GM21619 (cell line): ENCODE measurements around the gene MFSD12.
A peak's percentile ranks its signal among the peaks of the same experiment; 100 is the strongest.

Experiments used
- ATAC-seq: cut with Tn5 transposase; IDR thresholded peaks from one replicate; pipeline ENCODE4 v1.9.1; 2021; ENCODE audit not compliant: unreplicated experiment

MFSD12 gene

DNA sequence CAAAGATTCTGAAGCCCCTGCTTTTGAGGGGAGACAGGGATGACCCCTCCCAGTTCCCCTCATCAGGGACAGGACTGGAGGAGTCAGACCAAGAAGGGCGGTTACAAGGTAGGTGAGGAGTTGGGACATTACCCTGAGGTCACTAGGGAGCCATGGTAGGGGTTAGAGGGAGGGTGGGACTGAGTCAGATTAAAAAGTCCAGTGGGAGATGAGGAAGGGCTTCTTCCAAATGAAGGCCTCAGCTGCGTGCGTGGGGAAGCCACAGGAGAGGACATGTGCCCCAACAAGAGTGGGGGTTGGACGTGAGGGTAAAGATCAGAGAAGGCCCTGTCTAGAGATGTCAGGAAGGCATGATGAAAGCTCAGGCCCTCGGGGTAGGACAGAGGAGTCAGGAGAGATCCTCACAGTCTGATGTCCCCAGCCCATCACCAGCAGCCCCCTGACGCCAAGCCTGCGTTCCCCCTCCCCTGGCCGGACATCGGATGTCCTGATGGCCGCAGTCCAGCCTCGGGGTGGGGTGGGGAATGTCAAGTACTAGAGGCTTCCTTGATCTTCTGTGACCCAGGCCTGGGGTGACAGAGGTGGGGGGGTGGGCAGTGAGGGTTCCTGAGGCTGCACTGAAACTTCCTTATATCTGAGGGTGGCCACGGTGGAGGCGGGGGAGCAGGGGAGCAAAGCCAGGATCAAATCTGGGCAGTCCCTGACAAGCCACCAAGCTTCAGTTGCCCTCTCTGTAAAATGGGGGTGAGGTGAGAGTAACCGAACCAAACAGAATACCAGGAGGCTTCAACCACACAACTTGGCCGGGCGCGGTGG, 6.5 kb upstream of the MFSD12 start:
- ATAC-seq, result no peak

DNA sequence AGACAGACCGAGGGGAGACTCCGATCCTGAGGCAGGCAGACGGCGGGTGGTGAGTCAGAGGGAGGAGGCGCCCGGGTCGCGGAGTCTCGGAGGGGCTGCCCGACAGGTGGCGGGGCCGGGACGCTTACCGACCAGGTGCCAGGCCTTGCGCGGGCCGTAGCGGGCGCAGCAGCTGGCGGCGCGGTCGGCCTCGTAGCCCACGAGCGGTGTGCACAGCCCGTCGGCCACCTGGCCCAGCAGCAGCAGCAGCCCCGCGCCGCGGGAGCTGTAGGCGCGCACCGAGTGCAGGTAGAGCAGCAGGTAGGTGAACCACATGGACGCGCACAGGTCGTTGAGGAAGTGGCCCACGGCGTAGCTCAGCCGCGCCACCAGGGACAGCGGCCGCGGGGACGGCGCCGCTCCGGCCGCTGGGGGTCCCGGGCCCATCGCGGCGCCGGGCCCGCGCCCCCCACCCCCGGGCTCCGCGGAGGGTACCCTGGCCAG, 367 bp downstream of the MFSD12 start:
- peak; percentile 12 for ATAC-seq

- ATAC-seq, result no peak
Observed at GRCh38 chr19:3556423-3556977, 886 bp downstream of the MFSD12 start.

DNA sequence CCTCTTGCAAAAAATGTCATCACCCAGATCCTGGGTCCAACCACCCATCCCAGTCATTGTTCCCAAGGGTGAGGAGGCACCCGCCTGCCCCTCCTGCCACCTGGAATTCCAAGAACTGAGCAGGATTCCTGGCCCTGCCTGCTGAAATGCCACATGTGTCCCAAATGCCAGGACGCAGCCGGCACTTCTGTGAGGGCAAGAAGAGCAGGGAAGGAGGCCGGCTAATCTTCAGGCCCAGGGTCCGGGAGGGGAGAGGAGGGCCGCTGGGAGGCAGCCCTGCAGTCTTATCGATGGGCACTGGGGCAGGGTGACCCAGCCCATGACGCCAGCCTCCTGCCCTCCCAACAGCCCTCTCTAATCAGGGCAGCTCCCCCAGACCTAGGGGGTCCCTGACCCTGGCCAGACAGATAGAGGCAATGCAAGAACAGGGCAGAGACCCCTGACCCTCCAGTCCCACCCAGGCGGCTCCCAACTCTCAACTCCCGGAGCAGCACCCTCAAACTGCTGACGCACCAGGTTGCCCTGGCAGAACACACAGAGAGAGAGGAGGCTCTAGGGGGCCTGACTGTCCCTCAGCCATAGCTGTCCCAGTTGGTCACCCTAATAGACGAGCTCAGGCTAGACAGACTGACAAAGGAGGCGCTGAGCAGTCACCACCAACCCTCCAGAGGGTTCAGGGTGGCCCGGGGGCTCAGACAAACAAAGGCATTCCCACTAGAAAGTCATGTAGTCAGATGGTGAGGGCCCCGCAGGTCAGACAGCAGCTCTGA, 1.5 kb downstream of the MFSD12 start:
- ATAC-seq, result no peak

- no peak for ATAC-seq
Observed at GRCh38 chr19:3554254-3555083, 2.9 kb downstream of the MFSD12 start.

DNA sequence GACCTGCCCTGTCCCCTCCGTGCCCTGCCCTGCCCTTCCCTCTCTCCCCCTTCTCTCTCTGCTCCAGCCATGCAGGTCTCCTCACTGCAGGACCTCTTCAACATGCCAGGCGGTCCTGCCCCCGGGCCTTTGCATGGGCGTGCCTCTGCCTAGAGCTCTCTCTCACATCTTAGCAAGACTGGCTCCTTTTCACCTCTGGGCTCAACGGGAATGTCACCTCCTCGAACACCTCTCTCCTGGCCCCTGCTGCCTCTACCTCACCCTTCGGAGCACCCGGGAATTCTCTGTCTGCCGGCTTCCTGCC, 5.6 kb downstream of the MFSD12 start:
- ATAC-seq, result no peak

DNA sequence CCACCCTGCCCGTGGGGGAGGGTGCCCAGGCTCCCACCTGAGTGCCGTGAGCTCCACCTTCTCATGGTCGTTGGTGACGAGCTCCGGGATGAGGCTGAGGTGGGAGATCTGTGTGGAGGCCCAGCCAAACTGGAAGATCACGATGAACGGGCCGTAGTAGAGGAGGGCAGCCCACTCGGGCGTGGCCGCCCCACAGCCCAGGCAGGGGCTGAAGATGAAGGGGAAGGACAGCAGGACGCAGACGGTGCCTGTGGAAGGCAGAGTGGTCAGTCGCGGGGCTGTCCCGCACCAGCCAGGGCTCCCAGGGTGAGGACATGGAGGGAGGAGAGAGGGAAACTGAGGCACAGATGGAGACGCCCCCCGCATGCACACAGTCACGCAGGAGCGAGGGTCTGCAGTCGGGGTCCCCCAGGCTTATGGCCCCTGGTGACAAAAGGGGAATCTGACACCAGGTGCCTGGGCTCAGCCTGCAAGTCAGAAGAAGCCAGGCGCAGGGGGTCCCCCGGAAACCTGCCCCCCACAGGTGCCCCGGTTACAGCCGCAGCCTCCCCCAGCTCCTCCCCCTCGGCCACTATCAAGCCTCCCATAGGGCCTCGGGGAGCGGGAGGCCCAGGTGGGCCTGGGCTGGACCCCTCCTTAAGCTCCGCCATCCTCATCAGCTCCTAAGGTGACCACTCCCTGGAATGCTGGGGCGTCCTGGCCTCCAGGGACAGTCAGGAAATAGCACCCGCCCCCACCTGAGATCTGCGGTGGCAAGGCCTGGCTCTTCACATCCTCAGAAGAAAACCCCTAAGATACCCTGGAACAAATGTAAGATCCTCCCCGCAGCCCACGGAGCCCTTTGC, 6.2 kb downstream of the MFSD12 start:
- no peak for ATAC-seq

DNA sequence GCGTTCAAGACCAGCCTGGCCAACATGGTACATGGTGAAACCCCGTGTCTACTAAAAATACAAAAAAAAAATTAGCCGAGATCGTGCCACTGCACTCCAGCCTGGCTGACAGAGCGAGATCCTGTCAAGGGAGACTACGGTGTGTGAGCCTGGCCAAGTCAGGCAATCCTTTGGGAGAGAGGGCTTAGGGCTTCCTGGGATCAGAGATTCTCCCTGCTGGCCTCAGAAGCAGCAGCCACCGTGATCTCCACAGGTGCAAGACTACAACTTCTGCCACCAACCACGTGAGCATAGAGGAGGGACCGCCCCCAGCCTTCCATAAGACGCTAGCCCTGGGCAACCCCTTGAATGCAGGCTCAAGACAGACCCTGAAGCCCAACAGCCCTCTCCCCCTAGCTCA, 7.6 kb downstream of the MFSD12 start:
- ATAC-seq, result no peak

DNA sequence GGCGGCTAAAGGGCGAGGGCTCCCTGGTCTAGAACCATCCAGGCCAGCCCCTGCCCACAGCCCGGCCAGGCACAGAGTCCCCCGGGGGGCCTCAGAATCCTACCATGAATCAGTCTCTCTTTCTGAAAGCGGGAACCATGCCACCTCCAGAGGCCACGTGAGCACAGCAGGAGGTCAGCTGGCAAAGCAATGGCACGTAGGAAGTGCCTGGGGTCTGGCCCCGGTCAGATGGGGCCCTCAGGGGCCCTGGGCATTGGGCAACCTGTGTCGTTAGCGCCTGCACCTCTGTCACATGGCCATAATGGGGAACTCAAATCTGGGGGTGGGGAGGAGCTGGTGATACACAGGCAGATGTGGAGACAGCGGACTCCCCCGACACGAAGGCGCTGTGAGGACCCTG, 8.8 kb downstream of the MFSD12 start:
- ATAC-seq, result no peak

DNA sequence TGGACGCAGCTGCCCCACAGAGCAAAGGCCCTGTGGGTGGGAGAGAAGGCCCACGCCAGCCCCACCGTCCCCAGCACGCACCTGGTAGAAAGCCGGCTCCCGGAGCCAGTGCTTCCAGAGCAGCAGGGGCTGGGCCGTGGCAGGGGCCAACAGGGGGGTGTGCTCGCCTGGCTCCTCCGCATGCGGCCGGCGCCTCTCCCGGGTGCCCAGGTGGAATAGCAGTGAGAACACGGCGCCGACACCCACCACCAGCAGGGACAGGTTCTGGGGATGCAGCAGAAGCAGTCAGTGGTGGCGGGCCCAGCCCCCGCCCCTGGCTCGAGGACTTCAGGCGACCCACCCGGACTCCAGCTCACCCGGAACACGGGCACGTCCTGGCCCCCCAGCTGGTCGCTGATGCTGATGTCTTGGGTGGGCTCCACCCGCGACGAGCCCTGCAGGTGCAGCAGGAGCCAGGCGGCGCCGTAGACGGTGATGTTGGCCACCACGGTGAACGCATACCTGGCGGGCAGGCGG, 9.6 kb downstream of the MFSD12 start:
- ATAC-seq, result no peak

GRCh38 chr19:3547301-3547731, 10.1 kb downstream of the MFSD12 start:
- ATAC-seq, result no peak

DNA sequence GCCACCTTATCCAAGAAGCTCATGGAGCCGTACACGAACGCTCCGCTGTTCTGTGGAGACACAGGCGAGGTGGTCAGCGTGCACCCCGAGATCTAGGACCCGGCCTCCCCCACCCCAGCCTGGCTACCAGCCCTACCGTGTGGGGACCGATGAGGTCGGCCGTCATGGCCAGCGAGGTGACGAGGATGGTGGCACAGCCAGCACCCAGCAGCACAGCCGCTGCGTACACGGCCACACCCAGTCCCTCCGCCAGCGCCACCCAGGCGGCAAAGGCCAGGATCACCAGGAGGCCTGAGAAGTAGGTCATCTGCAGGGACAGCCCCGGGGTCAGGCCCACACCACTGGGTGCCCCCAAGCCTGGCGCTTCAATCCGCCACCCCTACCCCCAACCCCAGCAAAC, 11.3 kb downstream of the MFSD12 start:
- ATAC-seq, result no peak

GRCh38 chr19:3545669-3546034, 11.7 kb downstream of the MFSD12 start:
- ATAC-seq, result no peak

DNA sequence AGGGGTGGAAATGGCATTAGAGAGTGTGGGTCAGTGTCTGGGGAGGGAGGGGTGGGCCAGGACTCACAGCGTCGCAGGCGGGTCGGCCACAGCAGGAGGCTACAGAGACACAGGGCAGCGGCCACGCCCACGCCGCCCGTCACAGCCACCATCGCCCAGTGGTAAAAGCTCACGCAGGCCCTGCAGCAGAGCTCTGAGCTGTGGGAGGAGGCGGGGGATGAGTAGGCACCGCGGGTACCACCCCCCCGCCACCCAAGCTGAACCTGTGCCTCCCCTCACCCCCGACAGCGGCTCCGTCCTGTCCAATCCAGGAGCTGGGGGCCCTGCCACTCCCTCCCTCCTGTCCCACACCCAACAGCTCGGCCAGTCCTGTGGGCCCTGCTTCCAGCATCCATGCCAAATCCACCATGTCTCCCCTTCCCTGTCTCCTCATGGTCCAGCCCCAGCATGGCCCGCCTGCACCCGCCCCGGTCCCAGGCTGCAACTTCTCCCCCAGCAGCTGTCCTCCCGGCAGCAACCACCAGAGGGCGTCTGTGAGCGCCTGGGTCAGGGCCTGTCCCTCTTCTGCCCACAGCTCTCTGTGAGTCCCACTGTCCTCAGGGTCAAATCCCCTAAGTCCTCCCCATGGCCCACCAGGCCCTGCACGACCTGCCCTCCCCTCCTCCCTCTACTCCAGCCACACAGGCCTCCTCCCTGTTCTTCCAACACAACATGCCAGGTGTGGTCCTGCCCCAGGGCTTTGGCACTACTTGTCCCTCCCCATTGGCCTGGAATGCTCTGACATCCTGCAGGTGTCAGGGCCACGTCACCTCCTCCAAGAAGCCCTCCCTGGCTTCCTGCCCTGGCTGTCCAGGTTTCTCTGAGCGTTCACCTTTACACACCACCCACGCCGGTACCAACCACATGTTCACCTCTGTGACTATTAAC, 12.4 kb downstream of the MFSD12 start:
- no peak for ATAC-seq

- ATAC-seq, result no peak
Observed at GRCh38 chr19:3544058-3544376, 13.4 kb downstream of the MFSD12 start.

DNA sequence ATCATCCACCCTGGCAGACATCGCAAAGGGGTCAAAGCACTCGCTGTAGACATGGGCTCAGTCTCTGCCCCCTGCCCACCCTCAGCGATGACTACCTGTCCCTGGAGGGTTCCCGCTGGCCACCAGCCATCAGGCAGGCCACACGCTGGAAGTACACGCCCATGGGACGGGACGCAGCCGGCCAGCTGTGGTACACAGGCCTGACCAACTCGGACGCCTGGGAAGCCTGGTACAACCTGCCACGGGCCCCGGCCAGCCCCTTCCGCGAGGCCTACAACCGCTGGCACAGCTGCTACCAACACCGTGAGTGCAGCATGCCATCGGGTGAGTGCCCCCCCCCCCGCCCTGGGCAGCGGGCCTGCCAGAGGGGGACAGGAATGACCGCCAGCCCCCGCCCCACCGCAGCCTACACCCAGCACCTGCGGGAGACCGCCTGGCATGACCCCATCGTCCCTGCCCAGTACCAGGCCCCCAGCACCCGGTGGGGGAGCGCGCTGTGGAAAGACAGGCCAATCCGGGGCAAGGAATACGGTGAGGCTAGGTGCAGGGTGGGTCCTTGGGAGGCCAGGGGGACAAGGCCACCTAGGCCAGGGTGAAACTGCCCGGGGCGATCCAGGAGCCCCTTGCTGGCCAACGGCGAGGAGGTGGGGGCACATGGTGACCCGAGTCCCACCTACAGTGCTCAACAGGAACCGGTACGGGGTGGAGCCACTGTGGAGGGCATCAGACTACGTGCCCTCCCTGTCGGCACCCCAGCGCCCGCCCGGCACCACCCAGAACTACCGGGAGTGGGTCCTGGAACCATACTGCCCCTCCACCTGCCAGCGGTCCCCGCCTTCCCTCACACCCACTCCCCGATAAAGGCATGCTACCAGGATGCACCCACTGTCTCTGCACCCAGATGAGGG, 14.0 kb downstream of the MFSD12 start:
- ATAC-seq, result no peak

DNA sequence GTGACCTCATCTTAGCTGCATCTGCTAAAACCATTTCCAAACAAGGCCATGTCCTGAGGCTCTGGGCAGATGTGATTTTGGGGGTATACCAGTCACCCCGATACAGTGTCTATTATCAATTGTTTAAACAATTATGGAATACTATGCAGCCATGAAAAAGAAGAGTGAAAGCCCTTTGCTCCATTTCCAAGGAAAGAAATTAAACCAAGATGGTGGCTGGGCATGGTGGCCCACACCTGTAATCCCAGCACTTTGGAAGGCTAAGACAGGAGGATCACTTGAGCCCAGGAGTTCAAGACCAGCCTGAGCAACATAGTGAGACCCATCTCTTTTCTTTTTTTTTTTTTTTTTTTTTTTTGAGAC, 17.6 kb downstream of the MFSD12 start:
- ATAC-seq, result no peak
